ENCODE results near the gene R3HDM2.

Gene R3HDM2

DNA sequence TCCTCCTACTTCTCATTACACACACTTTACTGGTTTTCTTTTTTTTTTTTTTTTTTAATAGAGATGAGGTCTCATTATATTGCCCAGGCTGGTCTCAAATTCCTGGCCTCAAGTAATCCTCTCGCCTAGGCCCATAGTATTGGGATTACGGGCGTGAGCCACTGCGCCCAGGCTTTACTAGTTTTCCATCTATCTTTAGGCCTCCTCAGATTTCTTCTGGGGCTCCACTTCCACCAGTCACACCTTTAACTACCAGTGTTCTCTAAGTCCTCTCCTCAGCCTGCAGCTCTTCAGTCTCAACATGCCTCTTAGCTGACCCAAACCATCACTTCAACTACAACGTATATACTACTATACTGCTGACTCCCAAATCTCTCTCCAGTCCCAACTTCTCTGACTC is 10.4 kb downstream of the R3HDM2 start:
- Histone ChIP-seq H4K8ac (ENCODE audit: low read depth, low read length) (no peak overlapping the region), H3K23ac (ENCODE audit: low read depth, low read length, poor library complexity) (no peak overlapping the region), H2BK5ac (ENCODE audit: low read length) (no peak overlapping the region), H3K9ac (ENCODE audit: low read depth, low read length, poor library complexity) (no peak overlapping the region), H3K4me1 (ENCODE audit: control insufficient read depth in 2 of 2, insufficient read depth in 1 of 2, low read depth in 1 of 2, low read length in 2 of 2) (no peaks in the 10 kb centered on the region), H3K27me3 (ENCODE audit: control insufficient read depth in 3 of 3, insufficient read depth in 3 of 3, low read depth in 1 of 3, low read length in 3 of 3) (no peaks in the 10 kb centered on the region), H2BK120ac (ENCODE audit: low read depth, low read length) (no peak overlapping the region), H2AK5ac (ENCODE audit: low read depth, low read length) (no peak overlapping the region), H3K18ac (ENCODE audit: low read length) (no peak overlapping the region), H3K4me2 (ENCODE audit: insufficient read depth, low read length, poor library complexity, severe bottlenecking) (no peak overlapping the region), H3K27ac (replicated peaks; ENCODE audit: low read length) (no peak overlapping the region), H2BK12ac (ENCODE audit: low read length) (no peak overlapping the region), H3K4ac (ENCODE audit: low read length) (no peak overlapping the region), H3K14ac (ENCODE audit: low read length) (no peak overlapping the region), H3K9me3 (replicated peaks in 1 of 2; ENCODE audit: control insufficient read depth in 2 of 2, insufficient read depth in 1 of 2, low read depth in 1 of 2, low read length in 2 of 2) (no peaks in the 10 kb centered on the region), H3K36me3 (replicated peaks in 1 of 2; ENCODE audit: control insufficient read depth in 2 of 2, insufficient read depth in 2 of 2, low read length in 2 of 2) (peaks cover 0 to 41% of the 10 kb centered on the region in 2 donors), H3K4me3 (ENCODE audit: low read length in 2 of 2) (no peak overlapping the region), H3K79me1 (ENCODE audit: low read depth, low read length) (no peaks in the 10 kb centered on the region), H4K91ac (ENCODE audit: low read depth, low read length, poor library complexity) (no peak overlapping the region), H2AFZ (ENCODE audit: low read length) (no peak overlapping the region), H2BK15ac (ENCODE audit: low read length) (no peak overlapping the region)
- WGBS, 2 donors (ENCODE audit: extremely low coverage in 2 of 2, insufficient read length in 2 of 2, insufficient replicate concordance in 1 of 2), result no CpG with 5 or more reads among the region's 5 CpGs
- no peak for DNase-seq (ENCODE audit: low spot score)

- Histone ChIP-seq H3K23ac (ENCODE audit: low read depth, low read length, poor library complexity) (no peak overlapping the region), H3K27ac (replicated peaks; ENCODE audit: low read length) (no peak overlapping the region), H3K14ac (ENCODE audit: low read length) (no peak overlapping the region), H2BK5ac (ENCODE audit: low read length) (no peak overlapping the region), H2BK12ac (ENCODE audit: low read length) (no peak overlapping the region), H3K79me1 (ENCODE audit: low read depth, low read length) (no peaks in the 10 kb centered on the region), H3K4me2 (ENCODE audit: insufficient read depth, low read length, poor library complexity, severe bottlenecking) (no peak overlapping the region), H3K9me3 (replicated peaks in 1 of 2; ENCODE audit: control insufficient read depth in 2 of 2, insufficient read depth in 1 of 2, low read depth in 1 of 2, low read length in 2 of 2) (no peaks in the 10 kb centered on the region), H3K4me1 (ENCODE audit: control insufficient read depth in 2 of 2, insufficient read depth in 1 of 2, low read depth in 1 of 2, low read length in 2 of 2) (peaks cover 0 to 6% of the 10 kb centered on the region in 2 donors), H2BK15ac (ENCODE audit: low read length) (no peak overlapping the region), H2BK120ac (ENCODE audit: low read depth, low read length) (no peak overlapping the region), H3K4ac (ENCODE audit: low read length) (no peak overlapping the region), H2AK5ac (ENCODE audit: low read depth, low read length) (no peak overlapping the region), H3K4me3 (ENCODE audit: low read length in 2 of 2) (no peak overlapping the region), H3K18ac (ENCODE audit: low read length) (no peak overlapping the region), H4K8ac (ENCODE audit: low read depth, low read length) (no peak overlapping the region), H3K9ac (ENCODE audit: low read depth, low read length, poor library complexity) (no peak overlapping the region), H3K27me3 (ENCODE audit: control insufficient read depth in 3 of 3, insufficient read depth in 3 of 3, low read depth in 1 of 3, low read length in 3 of 3) (no peaks in the 10 kb centered on the region), H3K36me3 (replicated peaks in 1 of 2; ENCODE audit: control insufficient read depth in 2 of 2, insufficient read depth in 2 of 2, low read length in 2 of 2) (peaks cover 0 to 35% of the 10 kb centered on the region in 2 donors), H4K91ac (ENCODE audit: low read depth, low read length, poor library complexity) (no peak overlapping the region), H2AFZ (ENCODE audit: low read length) (no peak overlapping the region)
- no CpG with 5 or more reads among the region's 2 CpGs for WGBS, 2 donors (ENCODE audit: extremely low coverage in 2 of 2, insufficient read length in 2 of 2, insufficient replicate concordance in 1 of 2)
- no peak for DNase-seq (ENCODE audit: low spot score)
Observed at GRCh38 chr12:57419495-57419894, 11.3 kb downstream of the R3HDM2 start.

DNA sequence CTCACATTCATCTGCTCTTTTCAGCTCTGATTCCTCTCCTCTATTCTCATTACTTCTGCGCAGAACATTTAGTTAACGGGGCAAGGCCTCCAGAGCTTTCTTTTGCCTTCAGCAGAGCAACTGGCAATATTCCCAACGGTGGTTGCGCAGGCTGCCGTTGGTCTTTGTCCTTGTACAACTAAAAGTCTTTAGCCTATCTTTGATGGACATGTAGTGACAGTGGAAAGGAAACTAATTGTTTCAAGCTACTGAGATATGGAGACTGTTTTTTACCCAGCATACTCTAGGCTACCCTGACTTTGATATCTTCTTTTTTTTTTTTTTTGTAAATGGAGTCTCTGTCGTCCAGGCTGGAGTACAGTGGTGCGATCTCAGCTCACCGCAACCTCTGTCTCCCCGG is 12.6 kb downstream of the R3HDM2 start:
- H3K4me3 ChIP-seq (ENCODE audit: low read length in 2 of 2), result no peak overlapping the region
- H3K4me2 ChIP-seq (ENCODE audit: insufficient read depth, low read length, poor library complexity, severe bottlenecking), result no peak overlapping the region
- H3K23ac ChIP-seq (ENCODE audit: low read depth, low read length, poor library complexity), result no peak overlapping the region
- no peaks in the 10 kb centered on the region for H3K27me3 ChIP-seq (ENCODE audit: control insufficient read depth in 3 of 3, insufficient read depth in 3 of 3, low read depth in 1 of 3, low read length in 3 of 3)
- H3K18ac ChIP-seq (ENCODE audit: low read length), result no peak overlapping the region
- WGBS, 2 donors (ENCODE audit: extremely low coverage in 2 of 2, insufficient read length in 2 of 2, insufficient replicate concordance in 1 of 2), result no CpG with 5 or more reads among the region's 9 CpGs
- no peak overlapping the region for H3K9ac ChIP-seq (ENCODE audit: low read depth, low read length, poor library complexity)
- no peak overlapping the region for H2BK12ac ChIP-seq (ENCODE audit: low read length)
- no peak overlapping the region for H2AK5ac ChIP-seq (ENCODE audit: low read depth, low read length)
- no peak overlapping the region for H3K14ac ChIP-seq (ENCODE audit: low read length)
- H3K36me3 ChIP-seq (replicated peaks in 1 of 2; ENCODE audit: control insufficient read depth in 2 of 2, insufficient read depth in 2 of 2, low read length in 2 of 2), result peaks cover 0 to 27% of the 10 kb centered on the region in 2 donors
- H3K9me3 ChIP-seq (replicated peaks in 1 of 2; ENCODE audit: control insufficient read depth in 2 of 2, insufficient read depth in 1 of 2, low read depth in 1 of 2, low read length in 2 of 2), result no peaks in the 10 kb centered on the region
- no peak overlapping the region for H4K91ac ChIP-seq (ENCODE audit: low read depth, low read length, poor library complexity)
- H2BK5ac ChIP-seq (ENCODE audit: low read length), result no peak overlapping the region
- DNase-seq (ENCODE audit: low spot score), result no peak
- peaks cover 0 to 6% of the 10 kb centered on the region in 2 donors for H3K4me1 ChIP-seq (ENCODE audit: control insufficient read depth in 2 of 2, insufficient read depth in 1 of 2, low read depth in 1 of 2, low read length in 2 of 2)
- no peak overlapping the region for H4K8ac ChIP-seq (ENCODE audit: low read depth, low read length)
- H3K4ac ChIP-seq (ENCODE audit: low read length), result no peak overlapping the region
- H2AFZ ChIP-seq (ENCODE audit: low read length), result no peak overlapping the region
- H2BK15ac ChIP-seq (ENCODE audit: low read length), result no peak overlapping the region
- H2BK120ac ChIP-seq (ENCODE audit: low read depth, low read length), result no peak overlapping the region
- H3K27ac ChIP-seq (replicated peaks; ENCODE audit: low read length), result no peak overlapping the region
- H3K79me1 ChIP-seq (ENCODE audit: low read depth, low read length), result no peaks in the 10 kb centered on the region

DNA sequence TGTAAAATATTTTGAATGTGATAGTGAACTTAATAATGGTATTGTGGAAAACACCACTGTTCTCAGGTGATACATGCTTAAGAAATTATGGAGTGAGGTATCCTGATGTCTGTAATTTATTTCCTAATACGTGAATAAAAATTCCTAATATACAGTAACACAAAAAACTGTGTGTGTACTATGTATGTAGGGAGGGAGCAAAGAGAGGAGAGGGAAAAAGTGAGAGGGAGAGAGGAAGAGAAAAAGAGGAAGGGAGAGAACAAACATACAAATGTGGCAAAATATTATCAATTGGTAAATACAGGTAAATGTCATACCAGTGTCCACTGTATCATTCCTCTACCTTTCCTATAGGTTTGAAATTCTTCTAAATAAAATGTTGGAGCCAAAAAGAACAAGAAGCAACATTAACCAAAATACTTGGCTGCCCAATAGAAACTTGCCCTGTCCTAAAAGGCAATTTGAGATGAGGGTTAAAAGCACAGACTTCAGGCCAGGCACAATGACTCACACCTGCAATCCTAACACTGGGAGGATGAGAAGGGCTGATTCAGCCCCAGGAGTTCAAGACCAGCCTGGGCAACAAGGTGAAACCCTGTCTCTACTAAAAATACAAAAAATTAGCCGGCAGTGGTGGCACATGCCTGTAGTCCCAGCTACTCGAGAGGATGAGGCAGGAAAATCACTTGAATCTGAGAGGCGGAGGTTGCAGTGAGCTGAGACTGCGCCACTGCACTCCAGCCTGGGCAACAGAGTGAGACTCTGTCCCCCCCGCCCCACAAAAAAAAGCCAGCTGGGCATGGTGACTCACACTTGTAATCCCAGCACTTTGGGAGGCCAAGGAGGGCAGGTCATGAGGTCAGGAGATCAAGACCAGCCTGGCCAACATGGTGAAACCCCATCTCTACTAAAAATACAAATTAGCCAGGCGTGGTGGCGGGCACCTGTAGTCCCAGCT is 14.5 kb downstream of the R3HDM2 start:
- no peak overlapping the region for H3K14ac ChIP-seq (ENCODE audit: low read length)
- H3K9me3 ChIP-seq (replicated peaks in 1 of 2; ENCODE audit: control insufficient read depth in 2 of 2, insufficient read depth in 1 of 2, low read depth in 1 of 2, low read length in 2 of 2), result no peaks in the 10 kb centered on the region
- WGBS, 2 donors (ENCODE audit: extremely low coverage in 2 of 2, insufficient read length in 2 of 2, insufficient replicate concordance in 1 of 2), result no CpG with 5 or more reads among the region's 8 CpGs
- no peak overlapping the region for H2BK12ac ChIP-seq (ENCODE audit: low read length)
- no peak overlapping the region for H3K4me2 ChIP-seq (ENCODE audit: insufficient read depth, low read length, poor library complexity, severe bottlenecking)
- H3K27ac ChIP-seq (replicated peaks; ENCODE audit: low read length), result no peak overlapping the region
- no peak overlapping the region for H2BK120ac ChIP-seq (ENCODE audit: low read depth, low read length)
- no peak overlapping the region for H2AFZ ChIP-seq (ENCODE audit: low read length)
- H2BK5ac ChIP-seq (ENCODE audit: low read length), result no peak overlapping the region
- H3K23ac ChIP-seq (ENCODE audit: low read depth, low read length, poor library complexity), result no peak overlapping the region
- no peak overlapping the region for H2AK5ac ChIP-seq (ENCODE audit: low read depth, low read length)
- no peak overlapping the region for H3K18ac ChIP-seq (ENCODE audit: low read length)
- no peak overlapping the region for H4K91ac ChIP-seq (ENCODE audit: low read depth, low read length, poor library complexity)
- no peak overlapping the region for H3K9ac ChIP-seq (ENCODE audit: low read depth, low read length, poor library complexity)
- H3K36me3 ChIP-seq (replicated peaks in 1 of 2; ENCODE audit: control insufficient read depth in 2 of 2, insufficient read depth in 2 of 2, low read length in 2 of 2), result peaks cover 0 to 7% of the 10 kb centered on the region in 2 donors
- DNase-seq (ENCODE audit: low spot score), result no peak
- H4K8ac ChIP-seq (ENCODE audit: low read depth, low read length), result no peak overlapping the region
- no peak overlapping the region for H2BK15ac ChIP-seq (ENCODE audit: low read length)
- H3K79me1 ChIP-seq (ENCODE audit: low read depth, low read length), result no peaks in the 10 kb centered on the region
- no peak overlapping the region for H3K4me3 ChIP-seq (ENCODE audit: low read length in 2 of 2)
- peaks cover 0 to 6% of the 10 kb centered on the region in 2 donors for H3K4me1 ChIP-seq (ENCODE audit: control insufficient read depth in 2 of 2, insufficient read depth in 1 of 2, low read depth in 1 of 2, low read length in 2 of 2)
- no peaks in the 10 kb centered on the region for H3K27me3 ChIP-seq (ENCODE audit: control insufficient read depth in 3 of 3, insufficient read depth in 3 of 3, low read depth in 1 of 3, low read length in 3 of 3)
- no peak overlapping the region for H3K4ac ChIP-seq (ENCODE audit: low read length)
